Measurements from ENCODE around the gene BSPH1.

Gene BSPH1

DNA sequence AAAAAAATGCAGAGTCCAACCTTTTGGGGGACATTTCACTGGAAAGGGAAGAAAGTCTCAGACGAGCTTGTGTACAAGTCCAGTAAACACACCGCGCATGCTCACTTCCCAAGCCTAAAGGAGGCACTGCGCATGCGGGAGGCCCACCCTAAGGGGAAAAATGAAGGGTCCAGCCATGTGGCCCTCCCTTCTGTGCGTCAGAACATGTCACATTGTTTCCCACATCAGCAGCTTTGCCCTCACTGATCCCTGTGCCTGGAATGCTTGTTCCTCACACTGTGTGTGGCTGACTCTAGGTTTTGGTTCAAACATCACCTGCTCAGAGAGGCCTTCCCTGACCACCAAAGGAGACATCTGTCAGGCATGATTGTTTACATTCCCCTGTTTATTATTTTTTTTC is 6.8 kb upstream of the BSPH1 start:
- peaks cover 15% of the 10 kb centered on the region for H3K27me3 ChIP-seq (ENCODE audit: low read depth, low read length)
- H2AFZ ChIP-seq (ENCODE audit: low read depth, low read length): no peak overlapping the region
- no peaks in the 10 kb centered on the region for H3K79me2 ChIP-seq (ENCODE audit: low read length)
- no peaks in the 10 kb centered on the region for H3K4me1 ChIP-seq (ENCODE audit: low read length)
- H3K9me3 ChIP-seq (ENCODE audit: insufficient read depth, low read length): no peaks in the 10 kb centered on the region
- H3K27ac ChIP-seq (ENCODE audit: low read length): no peak overlapping the region
- no peak overlapping the region for H3K4me2 ChIP-seq (ENCODE audit: low read length)
- H3K36me3 ChIP-seq (replicated peaks; ENCODE audit: low read depth, low read length): no peaks in the 10 kb centered on the region
- no peak overlapping the region for H3K4me3 ChIP-seq (ENCODE audit: low read length)
- no peak overlapping the region for H3K9ac ChIP-seq (ENCODE audit: low read length)
- TF ChIP-seq, protein P1, sequence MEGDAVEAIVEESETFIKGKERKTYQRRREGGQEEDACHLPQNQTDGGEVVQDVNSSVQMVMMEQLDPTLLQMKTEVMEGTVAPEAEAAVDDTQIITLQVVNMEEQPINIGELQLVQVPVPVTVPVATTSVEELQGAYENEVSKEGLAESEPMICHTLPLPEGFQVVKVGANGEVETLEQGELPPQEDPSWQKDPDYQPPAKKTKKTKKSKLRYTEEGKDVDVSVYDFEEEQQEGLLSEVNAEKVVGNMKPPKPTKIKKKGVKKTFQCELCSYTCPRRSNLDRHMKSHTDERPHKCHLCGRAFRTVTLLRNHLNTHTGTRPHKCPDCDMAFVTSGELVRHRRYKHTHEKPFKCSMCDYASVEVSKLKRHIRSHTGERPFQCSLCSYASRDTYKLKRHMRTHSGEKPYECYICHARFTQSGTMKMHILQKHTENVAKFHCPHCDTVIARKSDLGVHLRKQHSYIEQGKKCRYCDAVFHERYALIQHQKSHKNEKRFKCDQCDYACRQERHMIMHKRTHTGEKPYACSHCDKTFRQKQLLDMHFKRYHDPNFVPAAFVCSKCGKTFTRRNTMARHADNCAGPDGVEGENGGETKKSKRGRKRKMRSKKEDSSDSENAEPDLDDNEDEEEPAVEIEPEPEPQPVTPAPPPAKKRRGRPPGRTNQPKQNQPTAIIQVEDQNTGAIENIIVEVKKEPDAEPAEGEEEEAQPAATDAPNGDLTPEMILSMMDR (IDR thresholded peaks at IDR 0.05; ENCODE audit: low read depth, low read length): no peak
- TF ChIP-seq EZH2phosphoT487 (IDR thresholded peaks at IDR 0.05; ENCODE audit: low read depth): no peak
- no peaks in the 10 kb centered on the region for H4K20me1 ChIP-seq (ENCODE audit: insufficient read depth, low read length)

DNA sequence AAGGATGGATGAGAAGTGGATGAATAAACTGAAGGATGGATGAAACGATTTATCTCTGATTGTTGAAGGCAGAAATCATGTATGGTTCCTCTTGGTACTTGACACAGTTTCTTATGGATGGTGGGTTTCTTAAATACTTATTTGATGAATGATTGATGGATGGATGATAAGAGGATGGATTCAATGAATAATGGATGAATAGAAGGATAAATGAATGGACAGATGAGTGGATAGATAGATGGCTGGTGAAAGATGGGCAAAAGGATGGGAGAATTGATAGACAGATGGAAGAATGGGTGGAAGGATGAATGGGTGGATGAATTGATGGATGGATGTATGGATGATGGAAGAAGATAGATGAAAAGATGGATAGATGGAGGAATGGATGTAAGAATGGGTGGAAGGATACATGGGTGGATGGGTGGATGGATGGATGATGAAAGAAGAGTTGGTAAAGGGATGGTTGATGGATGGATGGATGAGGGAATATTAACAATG is 4.3 kb upstream of the BSPH1 start:
- no peaks in the 10 kb centered on the region for H4K20me1 ChIP-seq (ENCODE audit: insufficient read depth, low read length)
- TF ChIP-seq, protein P1 (IDR thresholded peaks at IDR 0.05; ENCODE audit: low read depth, low read length): no peak
- TF ChIP-seq EZH2phosphoT487 (IDR thresholded peaks at IDR 0.05; ENCODE audit: low read depth): no peak
- no peak overlapping the region for H3K9ac ChIP-seq (ENCODE audit: low read length)
- H3K4me1 ChIP-seq (ENCODE audit: low read length): no peaks in the 10 kb centered on the region
- H3K9me3 ChIP-seq (ENCODE audit: insufficient read depth, low read length): no peaks in the 10 kb centered on the region
- H3K79me2 ChIP-seq (ENCODE audit: low read length): no peaks in the 10 kb centered on the region
- H3K27me3 ChIP-seq (ENCODE audit: low read depth, low read length): peaks cover 12% of the 10 kb centered on the region
- H2AFZ ChIP-seq (ENCODE audit: low read depth, low read length): no peak overlapping the region
- no peaks in the 10 kb centered on the region for H3K36me3 ChIP-seq (replicated peaks; ENCODE audit: low read depth, low read length)
- H3K4me3 ChIP-seq (ENCODE audit: low read length): no peak overlapping the region
- no peak overlapping the region for H3K27ac ChIP-seq (ENCODE audit: low read length)
- no peak overlapping the region for H3K4me2 ChIP-seq (ENCODE audit: low read length)

DNA sequence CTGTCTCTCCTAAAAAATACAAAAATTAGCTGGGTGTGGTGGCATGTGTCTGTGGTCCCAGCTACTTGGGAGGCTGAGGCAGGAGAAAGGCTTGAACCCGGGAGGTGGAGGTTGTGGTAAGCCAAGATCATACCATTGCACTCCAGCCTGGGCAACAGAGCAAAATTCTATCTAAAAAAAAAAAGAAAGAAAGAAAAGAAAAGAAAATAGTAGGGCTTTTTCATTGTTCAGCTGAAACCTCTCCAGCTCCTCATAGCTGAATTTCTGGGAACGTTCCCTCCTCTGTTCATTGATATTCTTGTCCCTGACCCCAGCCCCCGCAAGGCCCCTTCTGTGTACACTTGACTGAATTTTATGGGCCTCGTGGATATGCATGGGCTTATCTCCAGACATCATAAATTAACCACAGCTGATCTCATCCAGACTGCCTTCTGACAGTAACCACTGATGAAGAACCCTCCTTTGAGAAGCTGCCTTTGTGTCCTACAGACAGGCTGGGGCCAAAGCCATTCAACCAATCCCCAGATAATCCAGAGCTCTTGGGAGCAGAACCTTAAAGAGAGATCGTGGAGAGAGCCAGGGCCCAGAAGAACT is 2.3 kb upstream of the BSPH1 start, which contains the start of gene ELSPBP1:
ELSPBP1 (plus strand) TSS at position 424 of the 594 bp plus-strand sequence. CDS start 14,036 bp downstream, outside the sequence.
- no peak within 1 kb of the TSS for H3K27ac ChIP-seq (ENCODE audit: low read length)
- no peaks in the 10 kb centered on the region for H3K79me2 ChIP-seq (ENCODE audit: low read length)
- no peaks in the 10 kb centered on the region for H3K36me3 ChIP-seq (replicated peaks; ENCODE audit: low read depth, low read length)
- H3K4me1 ChIP-seq (ENCODE audit: low read length): no peaks in the 10 kb centered on the region
- no peak within 1 kb of the TSS for H3K9ac ChIP-seq (ENCODE audit: low read length)
- TF ChIP-seq EZH2phosphoT487 (IDR thresholded peaks at IDR 0.05; ENCODE audit: low read depth): no peak
- TF ChIP-seq, protein P1 (IDR thresholded peaks at IDR 0.05; ENCODE audit: low read depth, low read length): no peak
- no peak within 1 kb of the TSS for H3K4me2 ChIP-seq (ENCODE audit: low read length)
- H3K4me3 ChIP-seq (ENCODE audit: low read length): no peak within 1 kb of the TSS
- no peak within 1 kb of the TSS for H2AFZ ChIP-seq (ENCODE audit: low read depth, low read length)
- H3K9me3 ChIP-seq (ENCODE audit: insufficient read depth, low read length): no peaks in the 10 kb centered on the region
- H3K27me3 ChIP-seq (ENCODE audit: low read depth, low read length): peaks cover 21% of the 10 kb centered on the region
- no peaks in the 10 kb centered on the region for H4K20me1 ChIP-seq (ENCODE audit: insufficient read depth, low read length)

DNA sequence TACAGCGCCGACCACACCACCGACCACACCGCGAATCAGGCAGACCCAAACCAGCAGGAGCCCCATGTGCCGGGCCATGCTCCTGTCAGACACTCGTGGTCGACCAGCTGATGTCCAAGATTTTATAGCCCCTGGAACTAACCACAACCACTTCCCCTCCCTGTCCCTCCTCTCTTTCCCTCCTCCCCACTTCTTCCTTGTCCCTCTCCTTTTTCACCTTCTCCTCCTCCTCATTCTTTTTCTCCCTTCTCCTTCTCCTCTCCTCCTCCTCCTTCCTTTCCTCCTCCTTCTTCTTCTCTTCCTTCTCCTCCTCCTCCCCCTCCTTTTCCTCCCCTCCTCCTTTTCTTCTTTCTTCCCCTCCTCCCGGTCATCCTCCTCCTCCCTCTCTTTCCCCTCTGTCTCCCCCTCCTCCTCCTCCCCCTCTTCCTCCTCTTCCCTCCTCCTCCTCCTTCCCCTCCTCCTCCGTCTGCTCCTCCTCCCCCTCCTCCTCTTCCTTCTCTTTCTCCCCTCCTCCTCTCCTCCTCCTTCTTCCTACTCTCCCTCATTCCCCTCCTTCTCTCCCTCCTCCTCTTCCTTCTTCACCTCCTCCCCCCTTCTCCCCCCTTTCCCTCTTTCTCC is 670 bp downstream of the BSPH1 start:
- no peak for TF ChIP-seq EZH2phosphoT487 (IDR thresholded peaks at IDR 0.05; ENCODE audit: low read depth)
- no peaks in the 10 kb centered on the region for H3K36me3 ChIP-seq (replicated peaks; ENCODE audit: low read depth, low read length)
- H3K9me3 ChIP-seq (ENCODE audit: insufficient read depth, low read length): no peaks in the 10 kb centered on the region

More for the DNA sequence above, 670 bp downstream of the BSPH1 start:
- H3K27ac ChIP-seq (ENCODE audit: low read length): no peak overlapping the region
- H2AFZ ChIP-seq (ENCODE audit: low read depth, low read length): no peak overlapping the region
- no peaks in the 10 kb centered on the region for H3K79me2 ChIP-seq (ENCODE audit: low read length)
- H3K27me3 ChIP-seq (ENCODE audit: low read depth, low read length): peaks cover 19% of the 10 kb centered on the region
- H3K4me3 ChIP-seq (ENCODE audit: low read length): no peak overlapping the region
- H3K9ac ChIP-seq (ENCODE audit: low read length): no peak overlapping the region
- no peaks in the 10 kb centered on the region for H3K4me1 ChIP-seq (ENCODE audit: low read length)
- no peak overlapping the region for H3K4me2 ChIP-seq (ENCODE audit: low read length)
- no peaks in the 10 kb centered on the region for H4K20me1 ChIP-seq (ENCODE audit: insufficient read depth, low read length)

Data from OCI-LY3 (cell line).